Vagina (tissue), 2 donors: Measurements from ENCODE around the gene DENND1A.

Experiments
- POLR2A ChIP-seq, 2 donors: fragments of 450-650 bp; IDR thresholded peaks; one replicate each; pipeline ENCODE4 v1.6.1; 2017; ENCODE audit warnings: antibody characterized with exemption in 2 of 2, mild to moderate bottlenecking in 2 of 2, moderate library complexity in 2 of 2
- POLR2AphosphoS5 ChIP-seq, 2 donors: sonication (generic); formaldehyde crosslinking; IDR thresholded peaks; one replicate each; pipeline ENCODE4 v1.9.0; 2017; ENCODE audit warnings: antibody characterized with exemption in 2 of 2, mild to moderate bottlenecking in 2 of 2, low read depth in 1 of 2; ENCODE audit not compliant: insufficient read depth in 1 of 2
- TF ChIP-seq, protein P1 (sequence below), 3 experiments: fragments of 450-650 bp in 2 of 3; fragments of 200-600 bp in 1 of 3; sonication (generic) in 1 of 3; IDR thresholded peaks; one replicate each; pipeline ENCODE4 v1.5.1; 2017 to 2019; ENCODE audit warnings: antibody characterized with exemption in 3 of 3, mild to moderate bottlenecking in 2 of 3, moderate library complexity in 2 of 3

DNA sequence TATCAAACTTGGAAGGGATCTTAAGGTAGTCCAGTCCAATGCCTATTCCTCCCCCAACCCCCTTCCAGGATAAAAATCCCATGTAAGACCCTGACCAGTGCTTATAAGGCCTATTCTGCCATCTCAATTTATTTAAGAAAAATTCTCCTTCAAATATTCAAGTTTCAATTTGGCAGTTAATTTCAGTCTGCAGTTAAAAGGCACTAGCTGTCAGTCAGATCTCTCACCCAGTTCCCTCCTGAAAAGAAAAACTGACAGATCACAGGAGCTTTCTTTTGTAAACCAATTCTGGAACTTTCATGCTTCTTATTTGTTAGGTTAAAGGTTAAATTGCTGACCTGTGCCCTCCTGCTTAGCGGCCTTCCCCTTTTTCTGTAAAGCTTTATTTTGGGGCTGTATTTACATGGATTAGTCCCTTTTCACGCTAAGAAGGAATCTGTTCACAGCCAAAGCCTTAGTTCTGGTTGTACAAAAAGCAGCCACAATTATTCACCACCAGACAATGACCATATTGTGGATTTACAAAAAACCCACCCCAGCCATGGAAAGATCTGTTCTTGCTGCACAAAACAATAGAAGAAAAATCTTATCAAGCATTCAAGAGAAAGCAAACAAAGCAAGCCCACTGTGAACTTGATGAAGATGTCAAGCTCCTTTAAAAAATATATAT is 68.7 kb downstream of the DENND1A start:
- TF ChIP-seq, protein P1, sequence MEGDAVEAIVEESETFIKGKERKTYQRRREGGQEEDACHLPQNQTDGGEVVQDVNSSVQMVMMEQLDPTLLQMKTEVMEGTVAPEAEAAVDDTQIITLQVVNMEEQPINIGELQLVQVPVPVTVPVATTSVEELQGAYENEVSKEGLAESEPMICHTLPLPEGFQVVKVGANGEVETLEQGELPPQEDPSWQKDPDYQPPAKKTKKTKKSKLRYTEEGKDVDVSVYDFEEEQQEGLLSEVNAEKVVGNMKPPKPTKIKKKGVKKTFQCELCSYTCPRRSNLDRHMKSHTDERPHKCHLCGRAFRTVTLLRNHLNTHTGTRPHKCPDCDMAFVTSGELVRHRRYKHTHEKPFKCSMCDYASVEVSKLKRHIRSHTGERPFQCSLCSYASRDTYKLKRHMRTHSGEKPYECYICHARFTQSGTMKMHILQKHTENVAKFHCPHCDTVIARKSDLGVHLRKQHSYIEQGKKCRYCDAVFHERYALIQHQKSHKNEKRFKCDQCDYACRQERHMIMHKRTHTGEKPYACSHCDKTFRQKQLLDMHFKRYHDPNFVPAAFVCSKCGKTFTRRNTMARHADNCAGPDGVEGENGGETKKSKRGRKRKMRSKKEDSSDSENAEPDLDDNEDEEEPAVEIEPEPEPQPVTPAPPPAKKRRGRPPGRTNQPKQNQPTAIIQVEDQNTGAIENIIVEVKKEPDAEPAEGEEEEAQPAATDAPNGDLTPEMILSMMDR (IDR thresholded peaks at IDR 0.05) = no peak
- TF ChIP-seq POLR2A (IDR thresholded peaks at IDR 0.05) (no peak), POLR2AphosphoS5 (IDR thresholded peaks at IDR 0.05; ENCODE audit: insufficient read depth in 1 of 2, low read depth in 1 of 2) (no peak)
